Measurements from ENCODE around the gene ELAVL2.

DNA sequence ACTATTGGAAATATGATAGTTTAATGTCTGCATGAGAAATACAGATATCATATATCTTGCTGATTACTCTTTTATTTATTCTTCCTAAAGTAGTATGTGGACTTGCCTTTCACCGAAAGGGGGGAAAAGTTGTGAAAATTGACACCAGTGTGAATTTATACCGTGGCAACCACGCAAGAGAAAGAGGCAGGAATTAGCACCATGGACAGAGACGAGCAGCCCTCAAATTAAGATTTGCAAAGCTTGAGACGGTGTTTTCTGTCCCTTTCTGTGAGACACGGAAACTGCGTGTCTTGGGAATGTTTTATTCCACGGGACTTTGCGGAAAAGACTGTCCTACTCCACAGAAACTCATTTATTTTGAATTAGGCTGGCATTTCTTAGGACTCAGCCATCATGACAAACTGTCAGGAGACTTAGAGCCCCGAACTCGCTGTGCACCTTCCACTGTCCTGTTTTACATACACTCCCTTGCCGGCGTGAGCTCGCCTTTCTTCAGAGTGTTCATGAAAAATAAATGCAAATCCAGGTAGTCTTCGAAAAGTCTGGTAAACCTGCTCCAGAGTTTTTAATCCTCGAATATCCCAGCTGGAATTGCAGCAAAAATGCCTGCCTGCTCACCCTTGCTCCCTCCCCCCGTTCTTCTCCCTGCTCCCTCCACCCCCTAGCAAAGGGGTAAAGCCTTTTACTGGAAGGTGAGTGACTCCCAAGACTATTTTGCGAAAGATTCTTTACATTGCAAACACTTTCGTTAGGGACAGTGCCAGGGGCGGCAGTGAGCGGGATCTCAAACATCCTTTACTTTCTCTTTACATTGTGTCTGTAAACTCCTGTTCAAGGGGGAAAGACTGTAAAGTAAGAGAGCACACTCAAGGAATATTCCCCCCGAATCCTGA is 3.8 kb upstream of the ELAVL2 start:
- TF ChIP-seq POLR2A (IDR thresholded peaks at IDR 0.05) (no peak), CTCF (IDR thresholded peaks at IDR 0.05) (no peak), POLR2AphosphoS5 (IDR thresholded peaks at IDR 0.05) (no peak)
